Duodenal mucosa (tissue), 2 donors: ENCODE measurements around the gene S1PR3.

Source experiments
- H3K27ac ChIP-seq: one replicate; pipeline ENCODE4 v1.7.0; 2013; ENCODE audit warnings: low read depth, low read length
- H3K27me3 ChIP-seq, 2 donors: one replicate each; pipeline ENCODE4 v1.7.0; 2013; ENCODE audit warnings: low read length in 2 of 2, control low read depth in 1 of 2; ENCODE audit not compliant: insufficient read depth in 2 of 2, control insufficient read depth in 1 of 2
- H3K36me3 ChIP-seq, 2 donors: one replicate each; pipeline ENCODE4 v1.7.0; 2013; ENCODE audit warnings: low read length in 2 of 2, control low read depth in 1 of 2; ENCODE audit not compliant: insufficient read depth in 2 of 2, control insufficient read depth in 1 of 2
- H3K4me1 ChIP-seq, 2 donors: one replicate each; pipeline ENCODE4 v1.7.0; 2013; ENCODE audit warnings: low read length in 2 of 2, control low read depth in 1 of 2; ENCODE audit not compliant: insufficient read depth in 2 of 2, control insufficient read depth in 1 of 2
- H3K4me3 ChIP-seq, 2 donors: one replicate each; pipeline ENCODE4 v1.7.0; 2013; ENCODE audit warnings: low read length in 2 of 2, low read depth in 1 of 2
- H3K9ac ChIP-seq, 2 donors: one replicate each; pipeline ENCODE4 v1.7.0; 2013; ENCODE audit warnings: low read length in 2 of 2, low read depth in 1 of 2
- H3K9me3 ChIP-seq, 2 donors: one replicate each; pipeline ENCODE4 v1.7.0; 2013; ENCODE audit warnings: low read length in 2 of 2, control low read depth in 1 of 2; ENCODE audit not compliant: control insufficient read depth in 1 of 2

S1PR3 gene

DNA sequence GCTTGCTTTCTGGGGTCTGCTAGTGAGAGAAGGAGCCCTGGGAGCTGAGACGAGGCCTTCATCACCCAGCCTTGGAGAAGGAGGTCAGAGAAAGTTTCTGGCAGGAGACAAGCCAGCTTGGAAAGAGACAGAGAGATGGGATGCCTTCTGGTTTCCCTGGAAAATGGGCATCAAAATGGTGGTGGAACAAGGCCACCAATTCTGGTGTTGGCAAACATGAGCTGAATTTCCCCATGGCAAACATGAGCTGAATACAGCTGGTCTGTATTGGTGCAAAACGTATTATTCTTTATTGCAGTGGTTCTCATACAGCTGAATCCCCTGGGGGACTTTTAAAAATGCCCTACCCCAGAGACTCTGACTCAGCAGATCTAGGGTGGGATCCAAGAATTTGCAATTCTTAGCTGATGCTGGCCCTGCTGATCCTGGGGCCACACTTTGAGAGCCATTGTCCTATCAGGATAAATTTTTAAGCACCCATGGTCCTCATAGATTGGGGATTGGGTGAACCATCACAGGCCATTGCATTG is 39.1 kb upstream of the S1PR3 start:
- Histone ChIP-seq H3K9me3 (no peaks in the 10 kb centered on the region), H3K36me3 (no peaks in the 10 kb centered on the region), H3K4me3 (no peak overlapping the region), H3K27ac (no peak overlapping the region), H3K4me1 (peaks cover 35 to 46% of the 10 kb centered on the region in 2 donors), H3K27me3 (no peaks in the 10 kb centered on the region), H3K9ac (no peak overlapping the region)

- H3K36me3 ChIP-seq: no peaks in the 10 kb centered on the region
- no peaks in the 10 kb centered on the region for H3K9me3 ChIP-seq
- no peak overlapping the region for H3K9ac ChIP-seq
- no peak overlapping the region for H3K27ac ChIP-seq
- H3K4me3 ChIP-seq: no peak overlapping the region
- H3K4me1 ChIP-seq: peaks cover 35 to 46% of the 10 kb centered on the region in 2 donors
- no peaks in the 10 kb centered on the region for H3K27me3 ChIP-seq
Measured at GRCh38 chr9:88952976-88953375, 38.3 kb upstream of the S1PR3 start.

GRCh38 chr9:88953381-88954029 is 37.8 kb upstream of the S1PR3 start:
- Histone ChIP-seq H3K4me3 (peak overlapping the region in 1 of 2 donors; percentile 19), H3K4me1 (peaks cover 35 to 46% of the 10 kb centered on the region in 2 donors), H3K9me3 (no peaks in the 10 kb centered on the region), H3K9ac (no peak overlapping the region), H3K36me3 (no peaks in the 10 kb centered on the region), H3K27me3 (no peaks in the 10 kb centered on the region), H3K27ac (no peak overlapping the region)

DNA sequence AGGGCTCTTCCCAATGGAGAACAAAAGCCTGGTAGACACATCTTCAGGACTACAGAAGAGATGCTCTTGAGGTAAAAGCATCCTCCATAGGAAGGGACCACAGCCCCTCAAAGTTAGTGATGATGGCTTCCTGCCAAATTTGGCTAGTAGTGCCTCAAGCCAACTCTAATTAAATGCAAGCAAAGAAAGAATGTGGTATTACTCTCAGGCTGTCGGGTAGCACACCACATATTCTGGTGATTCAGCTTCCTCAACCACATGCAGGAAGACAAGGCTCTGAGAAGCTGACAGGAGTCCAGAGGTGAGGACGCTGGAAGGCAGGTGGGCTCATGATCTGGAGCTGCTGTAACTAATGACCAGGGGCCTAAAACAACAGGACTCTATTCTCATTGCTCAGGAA is 37.2 kb upstream of the S1PR3 start:
- Histone ChIP-seq H3K4me1 (peaks cover 33 to 42% of the 10 kb centered on the region in 2 donors), H3K4me3 (no peak overlapping the region), H3K9me3 (no peaks in the 10 kb centered on the region), H3K36me3 (no peaks in the 10 kb centered on the region), H3K27ac (no peak overlapping the region), H3K27me3 (no peaks in the 10 kb centered on the region), H3K9ac (no peak overlapping the region)

GRCh38 chr9:88957526-88957925 is 33.7 kb upstream of the S1PR3 start:
- Histone ChIP-seq H3K27me3 (peaks cover 0 to 4% of the 10 kb centered on the region in 2 donors), H3K4me3 (no peak overlapping the region), H3K36me3 (no peaks in the 10 kb centered on the region), H3K27ac (no peak overlapping the region), H3K4me1 (peaks cover 14 to 17% of the 10 kb centered on the region in 2 donors), H3K9ac (no peak overlapping the region), H3K9me3 (no peaks in the 10 kb centered on the region)

GRCh38 chr9:88959727-88960469 is 31.4 kb upstream of the S1PR3 start:
- peaks cover 0 to 4% of the 10 kb centered on the region in 2 donors for H3K27me3 ChIP-seq
- no peaks in the 10 kb centered on the region for H3K4me1 ChIP-seq
- no peak overlapping the region for H3K27ac ChIP-seq
- H3K4me3 ChIP-seq: no peak overlapping the region
- no peak overlapping the region for H3K9ac ChIP-seq
- no peaks in the 10 kb centered on the region for H3K36me3 ChIP-seq
- H3K9me3 ChIP-seq: no peaks in the 10 kb centered on the region

- Histone ChIP-seq H3K27me3 (peaks cover 0 to 4% of the 10 kb centered on the region in 2 donors), H3K36me3 (no peaks in the 10 kb centered on the region), H3K9me3 (no peaks in the 10 kb centered on the region), H3K4me3 (no peak overlapping the region), H3K27ac (no peak overlapping the region), H3K4me1 (no peaks in the 10 kb centered on the region), H3K9ac (no peak overlapping the region)
Measured at GRCh38 chr9:88960632-88961031, 30.6 kb upstream of the S1PR3 start.

- no peaks in the 10 kb centered on the region for H3K36me3 ChIP-seq
- H3K4me3 ChIP-seq: no peak overlapping the region
- no peaks in the 10 kb centered on the region for H3K4me1 ChIP-seq
- no peak overlapping the region for H3K9ac ChIP-seq
- H3K9me3 ChIP-seq: no peaks in the 10 kb centered on the region
- no peak overlapping the region for H3K27ac ChIP-seq
- peaks cover 0 to 4% of the 10 kb centered on the region in 2 donors for H3K27me3 ChIP-seq
Measured at GRCh38 chr9:88965473-88965872, 25.8 kb upstream of the S1PR3 start.

GRCh38 chr9:88966894-88967676 is 24.2 kb upstream of the S1PR3 start:
- Histone ChIP-seq H3K27ac (no peak overlapping the region), H3K4me3 (no peak overlapping the region), H3K9me3 (no peaks in the 10 kb centered on the region), H3K4me1 (no peaks in the 10 kb centered on the region), H3K27me3 (no peaks in the 10 kb centered on the region), H3K9ac (no peak overlapping the region), H3K36me3 (no peaks in the 10 kb centered on the region)

DNA sequence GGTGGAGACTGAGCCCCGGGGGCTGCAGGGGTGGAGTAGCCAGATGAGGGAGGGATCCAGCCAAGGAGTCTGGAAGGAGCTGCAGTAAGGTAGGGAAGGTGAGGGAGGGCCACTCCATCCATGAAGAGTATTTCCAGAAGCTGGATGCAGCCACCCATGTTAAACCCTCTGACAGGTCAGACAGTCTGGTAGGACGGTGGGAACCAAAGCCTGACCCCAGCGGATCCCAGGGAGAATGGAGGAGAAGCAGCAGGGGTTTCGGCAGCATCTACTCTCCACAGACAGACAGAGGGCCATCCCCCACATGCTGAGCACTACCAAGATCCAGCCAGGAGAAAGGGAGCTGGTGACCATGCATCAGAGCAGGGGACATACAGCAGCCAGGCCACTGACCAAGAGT is 22.5 kb upstream of the S1PR3 start:
- H3K4me3 ChIP-seq: no peak overlapping the region
- no peaks in the 10 kb centered on the region for H3K4me1 ChIP-seq
- H3K9me3 ChIP-seq: no peaks in the 10 kb centered on the region
- no peak overlapping the region for H3K9ac ChIP-seq
- H3K27ac ChIP-seq: no peak overlapping the region
- H3K36me3 ChIP-seq: no peaks in the 10 kb centered on the region
- H3K27me3 ChIP-seq: no peaks in the 10 kb centered on the region
